Muscle of back (tissue), 11 donors: ENCODE measurements around the gene FLAD1. TPM values are rescaled to one million over a fixed set of nuclear protein-coding genes. Genes with fewer than 3 reads are reported as not detected.

Experiments used
- DNase-seq, 3 donors: peaks; one replicate each; pipeline versions ENCODE4 v3.0.0 to v3.0.0-alpha.2; 2013
- polyA plus RNA-seq, 10 donors: library from polyadenylated mRNA; unstranded; fragments of 120-200 nt; gene quantifications; one replicate each; pipeline ENCODE4 v1.2.1, GENCODE V29; 2013; ENCODE audit not compliant: insufficient read length in 10 of 10

The FLAD1 gene
- polyA plus RNA-seq, 10 donors: 15.3 to 21.0 (median 19.5) TPM

GRCh38 chr1:154948079-154948478 lies 35.1 kb upstream of the FLAD1 start:
- DNase-seq: no peak

- DNase-seq: no peak
Observed at GRCh38 chr1:154951901-154952657, 31.1 kb upstream of the FLAD1 start.

GRCh38 chr1:154952664-154953063 lies 30.5 kb upstream of the FLAD1 start:
- DNase-seq: no peak

DNA sequence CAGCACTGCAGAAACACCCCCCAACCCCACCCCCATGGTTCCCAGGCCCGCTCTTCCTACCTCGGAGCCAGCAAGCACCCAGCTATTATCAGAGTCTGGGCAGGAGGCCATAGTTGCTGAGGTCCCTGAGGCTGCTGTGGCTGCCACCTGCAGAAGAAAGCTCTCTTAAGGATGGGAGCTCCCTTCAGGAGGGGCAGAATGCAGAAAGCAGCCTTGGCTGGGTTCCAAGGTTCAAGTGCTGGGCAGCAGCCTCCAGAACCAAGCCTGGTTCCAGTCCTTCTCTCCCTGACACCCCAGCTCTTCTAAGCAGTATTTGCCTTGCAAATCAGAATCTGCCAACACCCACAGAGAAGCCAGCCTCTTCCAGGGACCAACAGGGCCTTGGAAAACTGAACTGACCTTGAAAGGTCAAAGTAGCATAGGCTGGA lies 29.5 kb upstream of the FLAD1 start:
- no peak for DNase-seq

- DNase-seq: no peak
Observed at GRCh38 chr1:154954541-154954940, 28.6 kb upstream of the FLAD1 start.

DNA sequence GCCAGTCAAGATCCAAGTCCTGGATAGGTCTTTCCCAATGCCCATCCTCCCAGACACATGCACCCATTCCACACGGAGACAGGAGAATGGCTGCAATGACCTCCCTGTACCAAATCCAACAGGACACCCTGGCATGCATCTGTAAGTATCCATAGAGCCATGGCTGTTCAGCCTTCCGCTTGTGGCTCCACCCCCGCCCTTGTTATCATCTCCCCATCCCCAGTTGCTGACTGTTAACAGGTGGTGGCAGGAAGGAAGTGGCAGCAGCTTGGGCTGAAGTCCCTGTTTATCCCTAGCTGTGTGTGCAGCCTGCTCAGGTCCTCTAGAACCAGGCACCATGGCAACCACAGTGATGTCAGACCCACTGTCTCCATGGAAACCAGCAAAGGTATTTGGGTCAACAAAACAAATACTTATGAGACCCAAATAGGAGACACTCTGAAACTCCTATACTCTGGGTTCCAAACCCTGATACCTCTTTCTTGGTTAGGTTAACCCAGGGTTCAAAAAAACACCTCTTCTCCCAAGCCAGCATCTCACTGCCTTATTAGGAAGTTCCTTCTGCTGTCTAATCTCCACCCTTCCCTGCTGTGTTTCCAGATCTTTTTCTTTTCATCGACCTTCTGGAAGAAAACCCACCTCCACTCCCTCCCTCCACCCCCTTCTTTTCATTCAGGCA lies 28.0 kb upstream of the FLAD1 start:
- peak in 2 of 3 donors; percentile 59 to 68 for DNase-seq

GRCh38 chr1:154955718-154956543 lies 27.2 kb upstream of the FLAD1 start, which contains the start of gene PBXIP1:
PBXIP1 (minus strand) TSS chr1:154956099; CDS start chr1:154953721, 2,378 bp downstream.
- DNase-seq: peak; percentile 95 to 98 (median 96)

GRCh38 chr1:154956544-154956941 lies 26.6 kb upstream of the FLAD1 start:
- DNase-seq: peak; percentile 70 to 81 (median 71)

- DNase-seq: no peak
Observed at GRCh38 chr1:154957091-154957657, 26.0 kb upstream of the FLAD1 start.

- no peak for DNase-seq
Observed at GRCh38 chr1:154958036-154958435, 25.1 kb upstream of the FLAD1 start.

DNA sequence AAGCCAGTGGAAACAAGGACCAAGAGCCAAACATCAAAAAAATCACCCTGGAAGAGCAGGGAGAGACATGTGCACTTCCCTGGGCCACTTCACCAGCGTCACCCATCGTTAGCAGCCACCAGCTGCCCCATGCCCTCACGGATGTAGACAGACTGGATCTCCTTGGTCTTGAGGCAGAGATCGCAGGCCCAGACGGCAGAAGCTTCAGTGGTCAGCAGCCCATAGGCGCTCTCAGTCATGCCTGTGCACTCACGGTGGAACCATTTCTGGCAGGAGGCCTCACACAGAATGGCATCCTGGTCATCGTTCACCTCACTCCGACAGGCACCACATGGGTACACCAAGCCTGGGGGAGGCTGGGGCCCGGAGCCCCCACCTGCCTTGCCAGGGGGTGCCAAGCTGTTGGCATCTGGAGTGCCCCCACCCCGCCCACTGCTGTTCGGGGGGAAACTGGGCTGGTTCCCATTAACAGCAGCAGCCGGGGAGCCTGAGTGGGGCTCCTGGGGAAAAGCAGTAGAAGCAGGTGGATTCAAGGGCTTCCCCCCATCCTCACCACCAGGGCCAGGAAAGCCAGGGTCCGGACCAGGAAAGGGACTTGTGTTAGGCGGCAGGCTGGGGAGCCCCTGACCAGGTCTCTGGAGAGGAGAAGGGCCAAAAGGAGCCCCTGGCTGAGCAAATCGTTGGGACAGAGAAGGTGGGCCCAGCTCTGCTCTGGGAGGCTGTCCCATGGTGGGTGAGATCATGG lies 24.3 kb upstream of the FLAD1 start:
- no peak for DNase-seq

DNA sequence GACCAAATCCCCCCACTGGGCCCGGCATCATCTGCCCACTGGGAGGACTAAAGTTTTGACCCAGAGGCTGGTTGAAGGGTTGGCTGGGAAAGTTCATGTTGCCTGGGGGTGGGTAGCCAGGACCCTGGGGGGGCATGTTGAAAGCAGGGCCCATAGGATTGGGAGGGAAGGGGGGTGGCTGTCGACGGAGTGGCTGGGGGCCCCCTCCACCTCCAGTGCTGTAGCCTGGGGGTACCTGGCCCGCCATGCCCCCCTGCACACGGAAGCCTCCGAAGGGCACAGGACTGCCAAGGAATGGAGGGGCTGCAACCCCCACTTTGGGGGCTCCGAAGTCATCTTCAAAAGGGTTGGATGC lies 23.7 kb upstream of the FLAD1 start:
- DNase-seq: no peak

DNA sequence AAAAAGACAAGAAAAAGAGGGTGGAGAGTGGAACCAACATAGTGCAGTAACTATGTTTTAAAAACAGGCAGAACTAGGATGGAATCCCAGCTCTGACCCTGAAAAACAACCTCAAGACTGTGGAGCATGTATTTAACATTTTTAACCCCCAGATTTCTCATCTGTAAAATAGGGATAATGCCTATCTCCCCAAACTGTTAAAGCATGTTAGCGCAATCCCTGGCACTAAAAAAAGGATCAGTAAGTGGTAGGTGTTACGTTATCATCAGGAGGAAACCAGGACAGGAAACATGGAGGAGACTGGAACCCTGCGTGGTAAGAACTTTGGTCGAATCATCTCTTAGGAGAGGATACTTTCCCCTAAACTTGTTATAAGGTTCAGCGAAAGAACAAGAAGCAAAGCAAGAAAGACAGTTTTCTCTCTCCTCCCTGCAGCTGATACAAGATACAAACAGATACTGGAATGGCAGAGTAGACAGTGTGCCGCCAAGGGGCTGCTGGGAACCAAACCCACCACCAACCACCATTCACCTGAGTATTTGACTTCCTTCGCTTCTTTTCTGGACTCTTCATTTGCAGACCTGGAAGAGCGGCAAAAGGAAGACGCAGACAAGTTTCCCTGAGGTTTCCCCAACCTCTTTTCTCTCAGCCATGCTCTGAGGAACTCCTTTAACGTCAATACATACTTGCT lies 22.6 kb upstream of the FLAD1 start:
- no peak for DNase-seq

GRCh38 chr1:154961207-154962155 lies 21.7 kb upstream of the FLAD1 start, which contains the start of gene PYGO2:
PYGO2 (minus strand) TSS chr1:154961782; CDS start chr1:154961576, 206 bp downstream.
- peak; percentile 76 to 97 (median 87) for DNase-seq

- no peak for DNase-seq
Observed at GRCh38 chr1:154962156-154962749, 20.9 kb upstream of the FLAD1 start.

DNA sequence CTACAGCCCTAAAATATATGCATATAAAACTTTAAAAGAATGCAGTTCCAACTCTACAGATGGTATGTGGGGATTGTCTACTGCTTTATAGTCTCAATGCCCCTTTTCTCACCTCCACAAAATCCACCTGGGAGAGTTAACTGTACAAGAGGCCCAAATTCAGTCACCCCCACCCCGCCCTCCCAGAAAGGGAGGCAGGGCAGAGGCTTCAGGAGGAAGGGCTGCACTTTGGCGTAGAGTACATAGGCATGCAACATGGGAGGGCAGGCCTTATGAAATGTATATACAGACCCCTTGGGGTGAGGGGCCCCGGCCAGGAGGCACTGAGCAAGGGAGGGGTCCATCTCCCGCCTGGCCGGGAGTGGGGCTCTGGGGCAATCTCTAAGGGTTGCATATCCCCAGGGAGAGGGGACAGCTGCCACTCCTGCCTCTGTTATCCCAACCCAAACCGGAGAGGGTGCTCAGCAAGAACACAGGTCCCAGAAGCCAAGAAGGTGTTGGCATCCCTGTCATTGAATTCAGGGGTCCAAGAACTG lies 20.3 kb upstream of the FLAD1 start:
- DNase-seq: no peak

DNA sequence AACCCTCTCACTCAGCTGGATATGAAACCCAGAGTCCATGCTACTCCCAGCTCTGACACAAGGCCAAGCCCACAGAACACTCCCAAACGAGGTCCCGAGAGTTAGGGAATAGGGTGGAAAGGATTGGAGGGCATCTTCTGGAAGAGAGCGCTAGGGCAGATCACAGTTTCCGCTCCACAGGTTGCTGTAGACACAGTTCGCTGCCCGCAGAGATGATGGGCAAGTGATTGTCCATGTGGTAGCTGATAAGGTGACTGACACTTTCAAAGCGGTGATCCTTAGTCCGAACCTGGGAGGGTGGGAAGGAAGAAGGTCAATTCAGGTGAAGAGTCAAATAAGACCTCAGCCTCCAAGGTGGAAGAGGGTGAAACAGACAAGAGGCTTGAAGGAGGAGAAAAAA lies 19.5 kb upstream of the FLAD1 start:
- DNase-seq: no peak

DNA sequence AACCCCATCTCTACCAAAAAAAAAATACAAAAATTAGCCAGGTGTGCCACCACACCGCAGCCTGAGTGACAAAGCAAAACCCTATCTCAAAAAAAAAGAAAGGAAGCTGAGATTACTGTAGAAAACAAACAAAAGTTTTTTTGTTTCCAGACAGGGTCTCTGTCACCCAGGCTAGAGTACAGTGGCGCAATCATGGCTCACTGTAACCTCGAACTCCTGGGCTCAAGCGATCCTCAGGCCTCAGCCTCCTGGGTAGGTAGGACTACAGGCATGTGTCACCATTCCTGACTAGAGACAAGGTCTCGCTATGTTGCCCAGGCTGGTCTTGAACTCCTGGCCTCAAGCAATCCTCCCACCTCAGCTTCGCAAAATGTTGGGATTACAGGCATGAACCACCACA lies 18.8 kb upstream of the FLAD1 start:
- DNase-seq: no peak

GRCh38 chr1:154966111-154966510 lies 17.0 kb upstream of the FLAD1 start:
- no peak for DNase-seq
